H1 (cell line): ENCODE data around the gene CCAR1. TPM values are rescaled to one million over a fixed set of nuclear protein-coding genes. Genes with fewer than 3 reads are reported as not detected.

Experiments used
- CTCF ChIA-PET: fragments of 300-600 bp; sonication (Branson Sonifier 250); formaldehyde crosslinking; loops from one replicate; lab custom pipeline; 2021; ENCODE audit not compliant: partially characterized antibody; lab: Charles Lee
- POLR2A ChIA-PET: fragments of 300-600 bp; sonication (Branson Sonifier 250); formaldehyde crosslinking; loops from one replicate; lab custom pipeline; 2021; ENCODE audit warnings: inconsistent platforms; ENCODE audit not compliant: partially characterized antibody; lab: Charles Lee
- DNase-seq, 2 experiments: peaks; one replicate each; pipeline versions ENCODE4 v3.0.0 to v3.0.0-alpha.2; 2010 to 2022; ENCODE audit warnings: low spot score in 2 of 2, low read depth in 1 of 2, mixed read lengths in 1 of 2
- FAIRE-seq: peaks from 2 replicates; lab custom pipeline; 2011; peaks lifted over from hg19 to GRCh38; lab: Jason Lieb, UNC
- H2AFZ ChIP-seq: 2 replicates; pipeline ENCODE4 v1.8.1; 2012; ENCODE audit warnings: low read length, inconsistent platforms
- H2AK5ac ChIP-seq: 2 replicates; pipeline ENCODE4 v1.6.1; 2013; ENCODE audit warnings: low read depth, low read length
- H2BK120ac ChIP-seq: replicated peaks from 2 replicates; pipeline ENCODE3; 2013; ENCODE audit warnings: low read depth, low read length, inconsistent platforms
- H2BK12ac ChIP-seq: 2 replicates; pipeline ENCODE4 v1.6.1; 2013; ENCODE audit warnings: low read depth, low read length
- H2BK15ac ChIP-seq: 2 replicates; pipeline ENCODE4 v1.6.1; 2013; ENCODE audit warnings: low read length
- H2BK20ac ChIP-seq: 2 replicates; pipeline ENCODE4 v1.6.1; 2013; ENCODE audit warnings: low read length
- H2BK5ac ChIP-seq: 2 replicates; pipeline ENCODE4 v1.6.1; 2013; ENCODE audit warnings: low read depth, low read length
- H3K14ac ChIP-seq: 2 replicates; pipeline ENCODE4 v1.6.1; 2013; ENCODE audit warnings: inconsistent platforms; ENCODE audit not compliant: insufficient read length
- H3K18ac ChIP-seq: 2 replicates; pipeline ENCODE4 v1.6.1; 2013; ENCODE audit warnings: low read length; ENCODE audit errors: extremely low read depth
- H3K23ac ChIP-seq: 2 replicates; pipeline ENCODE4 v1.6.1; 2013; ENCODE audit warnings: inconsistent platforms; ENCODE audit not compliant: insufficient read length
- H3K23me2 ChIP-seq: 2 replicates; pipeline ENCODE4 v1.6.1; 2013; ENCODE audit warnings: low read depth, low read length
- H3K27ac ChIP-seq: 2 replicates; pipeline ENCODE4 v1.6.1; 2011; ENCODE audit warnings: low read depth, low read length, inconsistent platforms
- H3K27me3 ChIP-seq, 4 experiments: replicated peaks in 1 of 4; 1 replicate in 1 of 4; 2 replicates in 3 of 4; pipeline versions ENCODE4 v1.6.1 to v1.8.1; 2011 to 2013; ENCODE audit warnings: low read length in 3 of 4, mild to moderate bottlenecking in 3 of 4, inconsistent platforms in 2 of 4, mixed read lengths in 2 of 4, moderate library complexity in 1 of 4; ENCODE audit not compliant: control insufficient read depth in 3 of 4, insufficient read depth in 3 of 4; ENCODE audit errors: extremely low read depth in 1 of 4
- H3K36me3 ChIP-seq, 4 experiments: 2 replicates each; pipeline versions ENCODE4 v1.6.1 to v1.8.1; 2011 to 2013; ENCODE audit warnings: mild to moderate bottlenecking in 4 of 4, low read length in 3 of 4, moderate library complexity in 2 of 4, control low read depth in 1 of 4, inconsistent platforms in 1 of 4; ENCODE audit not compliant: insufficient read depth in 4 of 4, control insufficient read depth in 2 of 4
- H3K4ac ChIP-seq: replicated peaks from 2 replicates; pipeline ENCODE3; 2013; ENCODE audit warnings: low read length, low read depth, mixed read lengths, inconsistent platforms; ENCODE audit not compliant: insufficient read length
- H3K4me1 ChIP-seq, 4 experiments: replicated peaks in 1 of 4; 1 replicate in 1 of 4; 2 replicates in 3 of 4; pipeline versions ENCODE4 v1.6.1 to v1.8.1; 2011 to 2013; ENCODE audit warnings: low read length in 3 of 4, inconsistent platforms in 2 of 4, mixed read lengths in 1 of 4; ENCODE audit not compliant: insufficient read depth in 4 of 4, control insufficient read depth in 3 of 4
- H3K4me2 ChIP-seq, 2 experiments: 2 replicates each; pipeline versions ENCODE4 v1.6.1 to v1.8.1; 2011 to 2013; ENCODE audit warnings: low read depth in 2 of 2, low read length in 2 of 2, control low read depth in 1 of 2, inconsistent platforms in 1 of 2, mild to moderate bottlenecking in 1 of 2; ENCODE audit not compliant: insufficient read depth in 1 of 2
- H3K4me3 ChIP-seq, 4 experiments: fragments of 200-600, 300-600 bp in 1 of 4; sonication (generic), shearing (Covaris generic), sonication (Bioruptor Twin) in 1 of 4; 2 replicates each; pipeline versions ENCODE4 v1.5.1 to v1.8.1; 2011 to 2016; ENCODE audit warnings: low read length in 4 of 4, low read depth in 3 of 4, control low read depth in 2 of 4, inconsistent platforms in 2 of 4, mild to moderate bottlenecking in 2 of 4, mixed read lengths in 1 of 4, moderate library complexity in 1 of 4; ENCODE audit not compliant: insufficient read depth in 2 of 4; ENCODE audit errors: extremely low read depth in 1 of 4
- H3K56ac ChIP-seq: replicated peaks from 2 replicates; pipeline ENCODE3; 2013; ENCODE audit warnings: low read depth, mild to moderate bottlenecking, mixed read lengths, low read length, inconsistent platforms; ENCODE audit not compliant: insufficient read length
- H3K79me1 ChIP-seq: 2 replicates; pipeline ENCODE4 v1.6.1; 2013; ENCODE audit warnings: low read depth, low read length, control low read depth
- H3K79me2 ChIP-seq, 2 experiments: 2 replicates each; pipeline versions ENCODE4 v1.6.1 to v1.8.1; 2012 to 2013; ENCODE audit warnings: low read length in 2 of 2, mild to moderate bottlenecking in 2 of 2, inconsistent platforms in 1 of 2; ENCODE audit not compliant: insufficient read depth in 2 of 2, control insufficient read depth in 1 of 2
- H3K9ac ChIP-seq, 4 experiments: replicated peaks in 1 of 4; 1 replicate in 1 of 4; 2 replicates in 3 of 4; pipeline versions ENCODE4 v1.6.1 to v1.8.1; 2011 to 2013; ENCODE audit warnings: low read depth in 3 of 4, low read length in 3 of 4, control low read depth in 2 of 4, mild to moderate bottlenecking in 2 of 4, moderate library complexity in 2 of 4, inconsistent platforms in 1 of 4; ENCODE audit errors: extremely low read depth in 1 of 4
- H3K9me3 ChIP-seq, 2 experiments: 2 replicates each; pipeline versions ENCODE4 v1.6.1 to v1.8.1; 2012 to 2013; ENCODE audit warnings: mild to moderate bottlenecking in 2 of 2, moderate library complexity in 2 of 2, control low read depth in 1 of 2, inconsistent platforms in 1 of 2, low read depth in 1 of 2, low read length in 1 of 2, mixed read lengths in 1 of 2; ENCODE audit not compliant: insufficient read depth in 2 of 2
- H4K20me1 ChIP-seq, 2 experiments: replicated peaks in 1 of 2; 2 replicates each; pipeline versions ENCODE3 to v1.8.1; 2011 to 2013; ENCODE audit warnings: inconsistent platforms in 2 of 2, low read length in 2 of 2, mild to moderate bottlenecking in 1 of 2; ENCODE audit not compliant: insufficient read depth in 2 of 2, control insufficient read depth in 1 of 2
- H4K5ac ChIP-seq: 2 replicates; pipeline ENCODE4 v1.6.1; 2013; ENCODE audit warnings: low read length, low read depth, mixed read lengths, inconsistent platforms; ENCODE audit not compliant: insufficient read length
- H4K8ac ChIP-seq: 2 replicates; pipeline ENCODE4 v1.8.0; 2013; ENCODE audit warnings: mild to moderate bottlenecking, moderate library complexity, low read length, inconsistent platforms; ENCODE audit not compliant: insufficient read depth; ENCODE audit errors: extremely low read depth
- H4K91ac ChIP-seq: replicated peaks from 2 replicates; pipeline ENCODE3; 2013; ENCODE audit warnings: low read length, mixed read lengths, inconsistent platforms; ENCODE audit not compliant: insufficient read length
- KDM1A ChIP-seq: fragments of 200-600, 300-600 bp; sonication (generic); IDR thresholded peaks from 2 replicates; pipeline ENCODE4 v1.7.1; 2016; ENCODE audit warnings: mild to moderate bottlenecking, low read length, borderline replicate concordance
- POLR2AphosphoS5 ChIP-seq: IDR thresholded peaks from 2 replicates; pipeline ENCODE4 v1.6.1; 2011; ENCODE audit warnings: low read depth, low read length
- SIN3A ChIP-seq, 2 experiments: IDR thresholded peaks in 1 of 2; conservative IDR thresholded peaks in 1 of 2; 2 replicates each; pipeline ENCODE4 v1.6.1; 2011 to 2012; ENCODE audit warnings: low read length in 2 of 2, improper control_type of control experiment in 1 of 2, low read depth in 1 of 2, mild to moderate bottlenecking in 1 of 2
- SIX5 ChIP-seq: IDR thresholded peaks from 2 replicates; pipeline ENCODE4 v1.6.1; 2011; ENCODE audit warnings: mild to moderate bottlenecking, low read depth, low read length
- SUZ12 ChIP-seq: fragments of 200-600 bp; sonication (generic); IDR thresholded peaks from 2 replicates; pipeline ENCODE4 v1.6.1; 2012; ENCODE audit warnings: mild to moderate bottlenecking, inconsistent platforms, low read length, moderate library complexity, mixed read lengths
- TAF1 ChIP-seq: IDR thresholded peaks from 2 replicates; pipeline ENCODE4 v1.6.1; 2011; ENCODE audit warnings: mild to moderate bottlenecking, low read depth, low read length
- TAF7 ChIP-seq: optimal IDR thresholded peaks from 2 replicates; pipeline ENCODE3; 2011; ENCODE audit warnings: low read depth, mild to moderate bottlenecking, inconsistent platforms, low read length, moderate library complexity, borderline replicate concordance
- TBP ChIP-seq: IDR thresholded peaks from 2 replicates; pipeline ENCODE4 v1.6.1; 2011; ENCODE audit warnings: low read depth, low read length, improper control_type of control experiment
- WGBS, 2 experiments: shearing (Covaris generic) in 1 of 2; methylation state at CpG; one replicate each; pipeline versions ENCODE4 v1.1.6 to v1.1.7; 2013 to 2015; ENCODE audit warnings: low lambda C conversion rate in 2 of 2, mixed read lengths in 2 of 2, inconsistent platforms in 1 of 2, low coverage in 1 of 2, missing lambda C conversion rate in 1 of 2; ENCODE audit not compliant: insufficient replicate concordance in 2 of 2, insufficient coverage in 1 of 2, insufficient read length in 1 of 2; ENCODE audit errors: extremely low coverage in 1 of 2, missing lambda C conversion rate in 1 of 2; 5-methylcytosine and 5-hydroxymethylcytosine counted together
- polyA plus RNA-seq, 7 experiments: library from polyadenylated mRNA; depleted of rRNA in 3 of 7; stranded (reverse) in 5 of 7; unstranded in 2 of 7; fragments of >200 nt in 5 of 7; fragments of 200-250 nt in 2 of 7; gene quantifications; 1 replicate in 5 of 7; 2 replicates in 1 of 7; 4 replicates in 1 of 7; pipeline versions ENCODE4 v1.2.1 to v1.2.3, GENCODE V29; 2011 to 2013; ENCODE audit warnings: missing spikeins in 2 of 7, mixed read lengths in 2 of 7
- total RNA-seq: library from RNA; stranded (reverse); fragmentation: NEBNext Ultra II Directional; extraction: Animal tissue kit (Norgen Biotek cat#: 25700); gene quantifications from 2 replicates; pipeline ENCODE4 v1.2.1, GENCODE V29; 2021

The CCAR1 gene
- total and polyA plus RNA-seq, 2 of the 8 experiments (the other 6 are each of a cell fraction or from before 2014, with no cell fraction given) = 91.6 to 111 TPM

DNA sequence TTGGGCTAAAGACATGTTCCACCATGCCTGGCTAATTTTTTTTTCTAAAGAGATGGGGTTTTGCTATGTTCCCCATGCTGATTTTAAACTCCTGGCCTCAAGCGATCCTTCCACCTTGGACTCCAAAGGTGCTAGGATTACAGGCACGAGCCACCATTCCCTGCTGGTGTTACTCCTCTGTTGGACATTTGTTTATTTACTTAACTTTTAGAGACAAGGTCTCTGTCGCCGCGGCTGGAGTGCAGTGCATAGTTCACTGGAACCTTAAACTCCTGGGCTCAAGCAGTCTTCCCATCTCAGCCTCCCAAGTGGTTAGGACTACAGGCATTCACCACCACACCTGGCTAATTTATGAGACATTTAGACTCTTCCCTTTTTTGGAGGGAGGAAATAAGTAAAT, 38.9 kb downstream of the CCAR1 start:
- Histone ChIP-seq H3K23me2 (no peaks in the 10 kb centered on the region), H3K4me1 (no peaks in the 10 kb centered on the region), H3K36me3 (peaks cover 39 to 90% (median 69%) of the 10 kb centered on the region in 4 experiments), H3K56ac (no peak overlapping the region), H3K4ac (no peak overlapping the region), H2BK120ac (no peak overlapping the region), H3K4me2 (no peak overlapping the region), H4K91ac (no peak overlapping the region), H2BK12ac (no peak overlapping the region), H3K27ac (peak overlapping the region; percentile 11; the same call in 1 of the 2 replicates), H3K23ac (no peak overlapping the region), H2BK20ac (no peak overlapping the region), H3K18ac (no peak overlapping the region), H2BK5ac (no peak overlapping the region), H4K5ac (no peak overlapping the region), H2AFZ (no peak overlapping the region), H2AK5ac (no peak overlapping the region), H3K9me3 (no peaks in the 10 kb centered on the region), H2BK15ac (no peak overlapping the region), H3K79me1 (no peaks in the 10 kb centered on the region; the same call in 1 of the 2 replicates), H3K14ac (no peak overlapping the region), H3K79me2 (no peaks in the 10 kb centered on the region), H3K27me3 (no peaks in the 10 kb centered on the region), H4K20me1 (peaks cover 0 to 2% of the 10 kb centered on the region in 2 experiments), H3K9ac (no peak overlapping the region), H3K4me3 (no peak overlapping the region), H4K8ac (no peak overlapping the region)
- 93% methylated on average over 5 of the region's 5 CpGs; no CpG with 5 or more reads in 1 of the 2 experiments for WGBS, 2 experiments
- peak in 1 of 2 experiments; percentile 23 for DNase-seq
- FAIRE-seq = no peak
- TF ChIP-seq SUZ12 (no peak), SIX5 (no peak), TAF7 (no peak), TBP (no peak), TAF1 (no peak), POLR2AphosphoS5 (no peak), KDM1A (no peak), SIN3A (conservative IDR thresholded peaks at IDR 0.05 in 1 of 2, IDR thresholded peaks at IDR 0.05 in 1 of 2; ENCODE audit: low read depth in 1 of 2, low read length in 2 of 2) (no peak)
- CTCF ChIA-PET = no interaction called here
- POLR2A ChIA-PET = interaction anchor here (0.6 to 2.3 kb wide), 8 partner anchors 9 to 199 kb away, joined by 3 to 7 read pairs (median 3); no protein-coding TSS in a partner anchor
